T47D (cell line): ENCODE measurements around the gene CAT.

ENCODE experiments used
- DNase-seq, 2 experiments: peaks; one replicate each; pipeline versions ENCODE4 v3.0.0 to v3.0.0-alpha.2; 2011 to 2012; ENCODE audit warnings: low read depth in 1 of 2, low spot score in 1 of 2
- JUND ChIP-seq: IDR thresholded peaks from 2 replicates; pipeline ENCODE4 v1.6.1; 2012; ENCODE audit warnings: low read depth
- in situ Hi-C: cut with HindIII; loops from 2 replicates; pipeline ENCODE4 v1.10.0; 2016; ENCODE audit warnings: low sequenced_read_pairs, low pct_unique_long_range_greater_than_20kb

CAT gene

GRCh38 chr11:34432822-34433221 lies 5.9 kb upstream of the CAT start:
- TF ChIP-seq JUND = no peak
- DNase-seq = no peak
- in situ Hi-C loops = no loop called here

- no peak for TF ChIP-seq JUND
- in situ Hi-C loops = no loop called here
- peak in 1 of 2 experiments; percentile 93 for DNase-seq
Observed at GRCh38 chr11:34433899-34434298, 4.8 kb upstream of the CAT start.

- in situ Hi-C loops = no loop called here
- no peak for DNase-seq
- TF ChIP-seq JUND = no peak
Observed at GRCh38 chr11:34437224-34438125, 1.3 kb upstream of the CAT start.

DNA sequence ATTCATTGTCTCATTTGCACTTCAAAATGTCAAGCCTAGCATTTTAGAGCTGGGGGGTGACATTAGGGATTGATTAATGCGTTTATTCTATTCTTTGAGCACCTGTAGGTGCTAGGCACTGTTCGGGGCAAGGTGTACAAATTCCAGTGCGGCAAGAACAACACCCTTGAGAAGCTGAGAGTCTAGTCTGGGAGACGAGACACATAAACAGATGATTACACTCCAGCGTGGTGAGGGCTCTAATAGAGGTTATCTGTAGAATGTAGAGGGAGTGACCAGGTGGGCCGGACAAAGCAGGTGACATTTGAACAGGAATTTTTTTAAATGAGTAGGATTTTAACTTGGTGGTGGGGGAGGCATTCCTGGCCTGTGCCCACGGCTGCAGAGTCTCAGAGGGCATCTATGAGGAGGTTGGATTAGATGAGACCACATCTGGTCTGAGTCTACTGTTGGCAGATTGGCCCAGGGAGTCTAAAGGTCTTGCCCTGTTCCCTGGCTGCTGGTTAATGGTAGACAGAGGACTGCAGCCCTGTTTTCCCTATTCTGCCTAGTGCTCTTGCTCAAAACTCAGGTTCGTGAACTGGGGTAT lies 970 bp downstream of the CAT start:
- peak in 1 of 2 experiments; percentile 25 for DNase-seq
- no peak for TF ChIP-seq JUND
- in situ Hi-C loops = no loop called here

DNA sequence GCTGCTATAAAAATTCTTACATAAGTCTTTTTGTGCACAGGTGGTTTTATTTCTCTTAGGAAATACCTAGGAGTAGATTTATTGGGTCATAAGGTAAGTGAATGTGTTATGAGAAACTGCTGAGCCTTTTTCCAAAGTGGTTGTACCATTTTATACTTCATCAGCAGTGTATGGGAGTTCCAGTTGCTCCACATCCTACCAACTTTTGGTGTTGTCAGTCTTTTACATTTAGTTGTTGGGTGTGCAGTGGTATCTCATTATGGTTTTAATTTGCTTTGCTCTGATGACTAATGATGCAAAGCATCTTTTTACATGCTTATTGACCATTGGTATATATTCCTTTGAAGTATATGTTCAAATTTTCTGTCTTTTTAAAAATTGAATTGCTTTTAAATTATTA lies 3.1 kb downstream of the CAT start:
- no peak for TF ChIP-seq JUND
- DNase-seq = no peak
- in situ Hi-C loops = no loop called here

DNA sequence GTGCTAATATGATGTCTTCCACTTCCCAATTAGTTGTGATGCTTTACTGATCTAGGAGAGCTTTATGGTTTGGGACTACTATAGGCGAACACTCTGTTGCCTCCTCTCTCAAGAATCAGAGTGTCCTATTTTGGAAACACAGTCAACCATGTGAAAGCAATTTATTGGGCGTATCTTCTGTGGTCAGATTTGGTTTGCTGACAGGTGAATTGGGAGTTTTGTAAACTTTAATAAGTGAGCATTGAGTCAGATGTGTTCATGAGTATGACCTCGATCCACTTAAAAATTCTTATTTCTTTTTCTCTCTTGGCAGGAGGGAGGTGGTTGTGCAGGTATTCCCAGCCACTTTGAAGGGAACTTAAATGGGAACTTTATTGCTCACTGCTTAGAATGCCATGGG lies 4.4 kb downstream of the CAT start:
- in situ Hi-C loops = no loop called here
- no peak for TF ChIP-seq JUND

GRCh38 chr11:34444428-34444827 lies 5.7 kb downstream of the CAT start:
- no peak for DNase-seq
- no peak for TF ChIP-seq JUND
- in situ Hi-C loops = no loop called here

More for the DNA sequence above, 4.4 kb downstream of the CAT start:
- no peak for DNase-seq

GRCh38 chr11:34445956-34446355 lies 7.2 kb downstream of the CAT start:
- no peak for DNase-seq
- no peak for TF ChIP-seq JUND
- in situ Hi-C loops = no loop called here

DNA sequence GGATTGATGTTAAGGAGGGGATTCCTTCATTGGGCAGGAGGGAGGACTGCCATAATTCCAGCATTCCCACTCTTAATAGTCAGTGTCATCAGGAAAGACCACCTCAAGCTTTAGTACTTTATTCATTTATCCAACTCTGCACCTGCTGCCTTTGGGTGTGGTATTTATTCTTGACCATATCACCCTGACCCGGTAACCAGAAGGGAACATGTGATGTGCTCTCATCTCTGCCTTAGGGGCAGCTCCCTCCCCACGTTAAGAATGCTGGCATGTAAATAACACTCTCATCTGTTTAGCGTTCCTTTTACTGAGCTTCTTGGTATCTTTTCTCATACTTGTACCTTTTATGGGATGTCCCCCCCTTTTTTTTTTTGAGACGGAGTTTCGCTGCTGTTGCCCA lies 7.7 kb downstream of the CAT start:
- in situ Hi-C loops = no loop called here
- no peak for DNase-seq
- no peak for TF ChIP-seq JUND

- no peak for TF ChIP-seq JUND
- in situ Hi-C loops = no loop called here
- no peak for DNase-seq
Observed at GRCh38 chr11:34447044-34447443, 8.3 kb downstream of the CAT start.

DNA sequence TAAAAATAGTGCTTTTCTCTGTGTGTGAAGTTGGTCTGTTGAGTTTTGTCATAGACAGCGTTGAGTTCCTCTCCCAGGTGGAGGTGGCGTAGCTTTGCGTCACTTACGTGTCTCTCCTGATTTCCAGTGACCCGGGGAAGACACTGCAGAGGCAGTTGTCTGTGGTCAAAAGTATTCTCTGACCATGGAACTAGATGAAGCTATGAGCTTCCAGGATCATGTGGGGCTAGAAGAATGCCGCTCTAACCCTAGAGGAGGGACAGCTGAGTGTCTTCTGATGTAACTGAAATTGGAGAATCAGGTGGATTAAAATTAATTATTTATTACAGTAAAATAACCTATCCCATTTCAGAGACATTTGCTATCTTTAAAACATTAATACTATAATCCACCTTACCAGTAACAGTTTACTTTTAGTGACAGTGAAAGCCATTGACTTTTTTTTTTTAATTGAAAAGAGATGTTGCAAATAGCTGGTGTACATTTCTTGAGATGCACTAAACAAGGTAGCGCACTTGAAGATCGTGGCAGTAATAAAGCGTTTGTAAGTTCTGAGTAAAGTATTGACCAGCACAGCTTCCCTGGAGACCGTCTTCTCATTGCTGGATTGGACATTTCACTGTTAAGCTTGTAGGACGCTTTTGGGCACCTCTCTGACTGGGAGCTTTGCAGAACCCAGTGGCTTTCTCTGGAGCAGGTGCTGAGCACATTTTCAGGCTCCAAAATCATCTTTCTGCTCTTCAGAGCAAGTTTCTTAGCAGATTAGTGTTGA lies 9.7 kb downstream of the CAT start:
- in situ Hi-C loops = no loop called here
- no peak for DNase-seq
- no peak for TF ChIP-seq JUND

- in situ Hi-C loops = no loop called here
- TF ChIP-seq JUND = no peak
- no peak for DNase-seq
Observed at GRCh38 chr11:34449013-34449412, 10.3 kb downstream of the CAT start.

DNA sequence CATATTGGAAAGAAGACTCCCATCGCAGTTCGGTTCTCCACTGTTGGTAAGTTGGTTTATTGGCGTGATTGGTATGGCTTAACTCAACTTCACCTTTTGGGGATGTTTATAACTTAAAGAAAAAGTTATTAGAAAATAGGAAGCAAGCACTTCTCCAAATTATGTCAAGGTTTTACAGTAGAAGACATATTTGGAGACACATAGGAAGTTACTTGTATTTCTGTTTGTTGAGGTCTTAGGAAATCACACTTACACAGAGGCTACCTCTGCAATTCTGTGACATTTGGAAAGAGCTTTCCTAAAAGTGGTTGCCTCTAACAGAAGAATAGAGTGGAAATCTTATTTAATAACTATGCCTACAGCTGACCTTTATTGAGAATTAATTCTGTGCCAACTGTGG lies 12.3 kb downstream of the CAT start:
- no peak for TF ChIP-seq JUND
- no peak for DNase-seq
- in situ Hi-C loops = no loop called here
